Spleen (tissue), 7 donors: ENCODE measurements around the gene FLACC1.
A peak's percentile ranks its signal among the peaks of the same experiment; 100 is the strongest.

Experiments
- CTCF ChIP-seq, 11 experiments: fragments of 200-600 bp in 7 of 11; fragments of 450-650 bp in 4 of 11; sonication (generic) in 4 of 11; IDR thresholded peaks in 8 of 11; conservative IDR thresholded peaks in 3 of 11; 1 replicate in 7 of 11; 2 replicates in 4 of 11; pipeline versions ENCODE4 v1.4.0 to v1.8.0; 2016 to 2021; ENCODE audit warnings: antibody characterized with exemption in 11 of 11, inconsistent platforms in 4 of 11, mild to moderate bottlenecking in 1 of 11
- POLR2A ChIP-seq, 3 donors: fragments of 450-650 bp; IDR thresholded peaks; one replicate each; pipeline ENCODE4 v1.5.1; 2017; ENCODE audit warnings: antibody characterized with exemption in 3 of 3, mild to moderate bottlenecking in 1 of 3
- donor health status: DM: no; HTN: no; CAD: no; lungs with moderate emphysema.
- donor health status: DM: no; HTN: no; CAD: no.
- donor health status: DM: no; HTN: no; CAD: no.

DNA sequence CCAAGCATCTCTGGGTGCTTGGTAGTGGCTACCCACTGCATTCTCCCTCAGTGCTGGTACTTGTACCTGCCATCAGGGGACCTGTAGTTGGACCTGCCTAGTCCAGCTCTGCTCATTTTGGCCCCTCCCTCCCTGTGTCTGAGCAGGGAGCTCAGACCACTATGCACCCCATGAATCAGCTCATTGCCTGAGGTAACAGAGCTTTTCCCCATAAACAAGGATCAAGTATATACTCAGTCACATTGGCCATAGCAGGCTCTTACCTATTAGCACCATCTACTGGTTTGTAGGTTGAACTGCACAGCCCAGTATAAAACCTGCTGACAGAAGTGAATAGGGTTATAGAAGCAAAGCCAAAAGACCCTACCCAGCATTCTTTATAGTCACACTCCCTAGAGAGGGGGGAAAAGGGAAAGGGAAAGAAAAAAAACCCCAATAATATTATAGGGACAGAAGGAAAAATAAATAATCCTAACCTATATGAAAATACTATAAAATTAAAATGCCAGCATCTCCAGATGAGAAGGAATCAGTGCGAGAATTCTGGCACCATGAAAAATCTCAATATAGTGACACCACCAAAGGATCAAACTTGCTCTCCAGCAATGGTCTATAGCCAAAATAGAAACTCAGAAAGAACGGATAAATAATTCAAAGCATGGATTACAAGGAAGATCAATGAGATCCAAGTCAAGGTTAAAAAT lies 6.9 kb upstream of the FLACC1 start:
- peak; percentile 72 to 90 (median 83) for TF ChIP-seq CTCF (IDR thresholded peaks at IDR 0.05 in 8 of 11, conservative IDR thresholded peaks at IDR 0.05 in 3 of 11)
- no peak for TF ChIP-seq POLR2A (IDR thresholded peaks at IDR 0.05)
